DOHH2 (cell line): Measurements from ENCODE around the gene CADPS.

Experiments
- H3F3A ChIP-seq: fragments of 200-600 bp; sonication (generic), shearing (Covaris generic); 2 replicates; pipeline ENCODE4 v1.6.0; 2016; ENCODE audit warnings: antibody characterized with exemption, mild to moderate bottlenecking; ENCODE audit not compliant: control insufficient read depth, insufficient read depth
- H3K27ac ChIP-seq: fragments of 200-600 bp; sonication (generic); 2 replicates; pipeline ENCODE4 v1.5.1; 2014; ENCODE audit warnings: low read depth, mild to moderate bottlenecking, low read length, moderate library complexity
- H3K27me3 ChIP-seq: fragments of 200-600 bp; sonication (generic); 2 replicates; pipeline ENCODE4 v1.6.1; 2014; ENCODE audit warnings: mild to moderate bottlenecking, low read length, mixed read lengths; ENCODE audit not compliant: control insufficient read depth
- H3K36me3 ChIP-seq: fragments of 200-600 bp; sonication (generic); 2 replicates; pipeline ENCODE4 v1.6.1; 2014; ENCODE audit warnings: mild to moderate bottlenecking, low read length, moderate library complexity, mixed read lengths; ENCODE audit not compliant: control insufficient read depth
- H3K4me1 ChIP-seq: fragments of 200-600 bp; sonication (generic); 2 replicates; pipeline ENCODE4 v1.6.1; 2014; ENCODE audit warnings: mild to moderate bottlenecking, low read length, mixed read lengths; ENCODE audit not compliant: control insufficient read depth
- H3K4me2 ChIP-seq: fragments of 200-600 bp; sonication (generic); 2 replicates; pipeline ENCODE4 v1.6.0; 2014; ENCODE audit warnings: mild to moderate bottlenecking, low read length, moderate library complexity
- H3K4me3 ChIP-seq: fragments of 200-600 bp; sonication (generic); 2 replicates; pipeline ENCODE4 v1.5.1; 2014; ENCODE audit warnings: mild to moderate bottlenecking, low read length, mixed read lengths
- H3K79me2 ChIP-seq: fragments of 200-600 bp; sonication (generic); 2 replicates; pipeline ENCODE4 v1.6.1; 2014; ENCODE audit warnings: mild to moderate bottlenecking, low read length, mixed read lengths; ENCODE audit not compliant: control insufficient read depth
- H3K9me2 ChIP-seq: fragments of 200-600 bp; sonication (generic); replicated peaks from 2 replicates; pipeline ENCODE4 v1.6.1; 2014; ENCODE audit warnings: mild to moderate bottlenecking, low read length, mixed read lengths; ENCODE audit not compliant: control insufficient read depth
- H3K9me3 ChIP-seq: fragments of 200-600 bp; sonication (generic); 2 replicates; pipeline ENCODE4 v1.6.1; 2014; ENCODE audit warnings: antibody characterized with exemption, low read length, mixed read lengths; ENCODE audit not compliant: control insufficient read depth, insufficient read depth
- H4K20me1 ChIP-seq: fragments of 200-600 bp; sonication (generic); 2 replicates; pipeline ENCODE4 v1.6.0; 2014; ENCODE audit warnings: low read depth, mild to moderate bottlenecking, antibody characterized with exemption, low read length, moderate library complexity; ENCODE audit not compliant: control insufficient read depth, insufficient read depth
- CTCF ChIP-seq: fragments of 200-600 bp; sonication (generic); IDR thresholded peaks from one replicate; pipeline ENCODE4 v1.5.1; 2014; ENCODE audit warnings: antibody characterized with exemption, mild to moderate bottlenecking, low read depth, low read length; ENCODE audit not compliant: poor library complexity, severe bottlenecking
- EZH2phosphoT487 ChIP-seq: fragments of 200-600 bp; sonication (generic); IDR thresholded peaks from 2 replicates; pipeline ENCODE4 v1.6.1; 2017; ENCODE audit warnings: borderline replicate concordance, mild to moderate bottlenecking, antibody characterized with exemption, low read length, moderate library complexity, mixed read lengths

The CADPS gene

GRCh38 chr3:62525281-62525680 is 349.9 kb downstream of the CADPS start:
- H3K27me3 ChIP-seq, result no peaks in the 10 kb centered on the region
- TF ChIP-seq CTCF, result no peak
- TF ChIP-seq EZH2phosphoT487, result no peak

DNA sequence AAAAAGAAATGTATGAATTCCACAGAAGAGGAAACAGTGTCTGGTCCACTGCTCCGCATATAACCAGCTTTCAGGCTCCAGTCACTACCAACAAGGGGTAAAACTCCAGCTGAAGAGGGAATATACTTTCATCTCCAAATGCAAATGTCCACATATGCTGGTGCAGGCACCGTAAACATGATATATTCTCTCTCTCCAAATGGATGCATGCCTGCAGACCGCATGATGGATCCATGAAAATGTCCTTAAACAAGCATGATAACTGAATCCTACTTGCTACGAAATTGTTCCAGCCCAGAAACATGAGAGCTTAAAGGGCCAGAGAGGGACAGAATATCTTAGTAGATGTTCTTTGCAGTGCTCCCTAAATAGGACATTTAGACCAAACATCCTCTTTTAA is 351.5 kb downstream of the CADPS start:
- Histone ChIP-seq H3K4me1 (no peaks in the 10 kb centered on the region), H3K9me3 (no peaks in the 10 kb centered on the region), H4K20me1 (no peaks in the 10 kb centered on the region), H3K36me3 (peaks cover 2% of the 10 kb centered on the region; the same call in 1 of the 2 replicates), H3K79me2 (no peaks in the 10 kb centered on the region), H3K27ac (no peak overlapping the region), H3K4me2 (no peak overlapping the region), H3F3A (no peaks in the 10 kb centered on the region), H3K27me3 (no peaks in the 10 kb centered on the region), H3K9me2 (no peaks in the 10 kb centered on the region), H3K4me3 (no peak overlapping the region)
- no peak for TF ChIP-seq EZH2phosphoT487
- TF ChIP-seq CTCF, result no peak

More at GRCh38 chr3:62525281-62525680, 349.9 kb downstream of the CADPS start:
- Histone ChIP-seq H3K36me3 (peaks cover 7% of the 10 kb centered on the region; the same call in 1 of the 2 replicates), H3K27ac (no peak overlapping the region), H3K9me2 (no peaks in the 10 kb centered on the region), H3F3A (no peaks in the 10 kb centered on the region), H3K4me1 (no peaks in the 10 kb centered on the region), H3K4me2 (no peak overlapping the region), H3K4me3 (no peak overlapping the region), H4K20me1 (no peaks in the 10 kb centered on the region), H3K79me2 (no peaks in the 10 kb centered on the region), H3K9me3 (no peaks in the 10 kb centered on the region)

DNA sequence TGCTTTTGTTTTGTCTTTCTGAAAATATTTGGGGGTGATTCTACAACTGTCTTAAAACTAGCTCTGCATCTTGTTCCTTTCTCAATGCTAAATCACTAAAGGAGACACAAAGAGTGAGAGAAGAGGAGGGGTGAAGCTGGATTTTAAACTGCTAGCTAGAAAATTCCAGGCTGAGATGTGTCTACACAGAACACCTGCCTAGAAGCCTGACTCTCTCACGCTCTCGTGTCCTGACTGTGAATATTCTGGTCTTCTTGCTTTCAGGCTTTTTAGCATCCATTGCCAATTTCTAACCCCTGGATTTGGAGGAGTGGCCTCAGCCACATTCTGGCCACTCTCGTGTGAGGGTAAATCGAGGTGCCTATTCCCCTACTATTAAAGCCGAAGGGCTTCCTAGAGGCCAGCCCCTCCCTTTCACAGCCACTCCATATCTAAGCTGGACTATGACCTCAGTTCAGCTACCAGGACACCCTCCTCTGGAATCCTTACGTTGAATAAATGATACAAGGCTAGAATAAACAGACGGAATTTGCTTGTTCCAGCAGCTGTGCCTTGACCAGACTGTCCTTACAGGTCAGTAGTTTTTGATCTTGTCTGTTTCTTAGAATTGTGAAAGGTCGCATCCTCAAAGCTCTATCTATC is 353.6 kb downstream of the CADPS start:
- Histone ChIP-seq H4K20me1 (no peaks in the 10 kb centered on the region), H3K27me3 (no peaks in the 10 kb centered on the region), H3K27ac (no peak overlapping the region), H3K9me2 (no peaks in the 10 kb centered on the region), H3F3A (no peaks in the 10 kb centered on the region), H3K4me1 (no peaks in the 10 kb centered on the region), H3K36me3 (peaks cover 2% of the 10 kb centered on the region; the same call in 1 of the 2 replicates), H3K9me3 (no peaks in the 10 kb centered on the region), H3K79me2 (no peaks in the 10 kb centered on the region), H3K4me2 (no peak overlapping the region), H3K4me3 (no peak overlapping the region)
- TF ChIP-seq EZH2phosphoT487 (no peak), CTCF (no peak)
